Dermis blood vessel endothelial cell (primary cell): ENCODE measurements around the gene HIPK4. TPM values are rescaled to one million over a fixed set of nuclear protein-coding genes. Genes with fewer than 3 reads are reported as not detected.
"Not testable (repeated sequence)": the region's sequence is repeated elsewhere in the genome, so short reads cannot be mapped to it uniquely, and the experiment has no call there.

Source experiments
- DNase-seq: peaks from one replicate; pipeline ENCODE4 v3.0.0; 2010
- total RNA-seq: library from RNA; depleted of rRNA; stranded (reverse); fragments of >200 nt; gene quantifications from 2 replicates; pipeline ENCODE4 v1.2.3, GENCODE V29; 2014

HIPK4 gene
- total RNA-seq, 1 donor from 2014 or later = under 0.01 TPM

DNA sequence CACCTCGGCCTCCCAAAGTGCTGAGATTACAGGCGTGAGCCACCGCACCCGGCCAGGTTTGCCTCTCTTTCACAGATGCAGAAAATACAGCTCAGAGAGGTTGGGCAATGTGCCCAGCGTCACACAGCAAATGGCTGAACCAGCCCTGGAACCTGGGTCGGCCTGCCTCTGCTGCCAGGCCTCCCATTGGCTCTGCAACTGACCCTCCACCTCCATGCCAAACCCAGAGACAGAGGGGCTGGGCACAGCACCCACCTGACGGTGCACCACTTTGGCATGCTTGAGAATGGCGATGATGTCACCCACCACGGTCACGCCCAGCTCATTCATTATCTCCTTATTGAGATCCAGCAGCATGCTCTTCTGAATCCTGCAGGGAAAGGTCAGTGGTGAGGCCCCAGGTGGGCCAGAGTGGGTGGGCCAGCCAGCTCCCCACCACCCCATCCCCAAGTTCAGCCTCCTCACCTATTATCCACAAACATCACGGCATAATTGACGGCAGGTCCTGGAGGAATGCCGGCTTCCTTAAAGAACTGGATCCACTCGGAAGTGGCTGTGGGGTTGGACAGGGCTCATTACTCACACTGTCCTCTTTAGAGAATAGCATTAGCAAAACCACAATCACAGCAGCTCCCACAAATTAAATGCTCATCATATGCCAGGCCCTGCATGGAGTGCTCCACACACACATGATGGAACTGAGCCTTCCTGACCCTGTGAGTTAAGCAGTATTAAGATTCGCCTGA, 54.0 kb downstream of the HIPK4 start:
- no peak for DNase-seq

DNA sequence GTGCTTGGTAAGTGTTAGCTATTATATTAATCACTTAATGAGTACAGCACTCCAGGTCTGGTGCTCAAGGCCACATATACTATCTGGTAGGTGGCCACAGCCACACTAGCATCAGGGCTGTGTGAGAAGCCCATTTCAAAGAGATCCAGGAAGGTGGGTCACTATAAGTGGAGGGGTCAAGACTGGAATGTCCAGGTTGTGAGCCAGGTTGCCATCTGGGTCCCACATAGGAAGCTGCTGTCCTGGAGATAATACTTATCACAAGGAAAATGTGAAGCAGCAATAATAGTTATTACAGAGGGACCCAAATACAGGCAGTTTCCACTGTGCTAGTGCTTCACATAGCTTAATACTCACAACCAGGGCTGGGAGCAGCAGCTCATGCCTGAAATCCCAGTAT, 54.9 kb downstream of the HIPK4 start:
- DNase-seq = peak; percentile 60

DNA sequence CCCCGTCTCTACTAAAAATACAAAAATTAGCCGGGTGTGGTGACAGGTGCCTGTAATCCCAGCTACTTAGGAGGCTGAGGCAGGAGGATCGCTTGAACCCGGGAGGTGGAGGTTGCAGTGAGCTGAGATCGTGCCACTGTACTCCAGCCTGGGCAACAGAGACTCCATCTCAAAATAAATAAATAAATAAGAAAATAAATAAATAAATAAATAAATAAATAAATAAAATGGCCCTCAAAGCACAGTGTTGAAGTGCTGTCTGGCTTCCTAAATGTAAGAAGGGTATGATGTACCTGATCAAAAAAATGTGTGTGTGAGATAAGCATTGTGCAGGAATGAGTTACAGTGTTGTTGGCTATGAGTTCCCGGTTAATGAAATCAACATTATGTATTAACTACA, 56.9 kb downstream of the HIPK4 start:
- DNase-seq = not testable (repeated sequence)

DNA sequence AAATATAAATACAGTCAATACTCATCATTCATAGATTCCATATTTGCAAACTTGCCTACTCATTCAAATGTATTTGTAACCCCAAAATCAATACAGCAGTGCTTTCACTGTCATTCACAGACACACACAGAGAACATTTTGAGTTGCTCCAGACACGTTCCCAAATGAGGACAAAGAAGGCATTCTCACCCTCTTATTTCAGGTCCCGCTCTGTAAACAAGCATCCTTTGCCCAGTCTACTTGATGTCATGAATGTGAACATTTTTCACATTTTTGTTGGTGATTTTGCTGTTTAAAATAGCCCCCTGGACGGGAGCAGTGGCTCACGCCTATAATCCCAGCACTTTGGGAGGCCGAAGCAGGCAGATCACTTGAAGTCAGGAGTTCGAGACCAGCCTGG, 57.3 kb downstream of the HIPK4 start:
- DNase-seq = no peak

DNA sequence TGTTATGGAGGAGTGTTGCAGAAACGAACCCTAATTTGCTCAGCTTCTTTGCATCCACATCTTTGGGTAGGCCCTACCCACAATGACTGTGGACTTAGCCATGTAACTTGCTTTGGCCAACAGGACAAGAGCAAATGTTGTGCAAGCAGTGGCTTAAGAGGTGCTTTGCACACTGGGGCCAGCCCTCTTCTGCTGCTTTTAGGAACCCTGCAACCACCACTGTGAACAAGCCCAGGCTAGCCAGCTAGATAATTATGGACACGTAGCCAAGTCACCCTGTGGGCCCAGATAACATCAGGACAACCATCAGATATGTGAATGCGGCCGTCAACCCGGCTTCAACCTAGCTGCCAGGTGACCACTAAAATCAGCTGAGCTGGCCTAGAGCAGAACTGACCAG, 58.9 kb downstream of the HIPK4 start:
- DNase-seq = no peak

Other genes starting within 250 kb of the HIPK4 start
- gene MAP3K10, start 198.8 kb downstream of the HIPK4 start, total RNA-seq = 6.5 and 8.8 TPM in 2 replicates
- not detected in 2 replicates for gene TTC9B, start 171.8 kb downstream of the HIPK4 start, total RNA-seq
- 0.09 and 0.34 TPM in 2 replicates for gene CCNP, start 163.5 kb downstream of the HIPK4 start, total RNA-seq
- gene AKT2, start 104.8 kb downstream of the HIPK4 start, total RNA-seq = 37.3 and 45.8 TPM in 2 replicates
- gene C19orf47, start 41.8 kb downstream of the HIPK4 start, total RNA-seq = 5.3 and 9.2 TPM in 2 replicates
- 173 and 228 TPM in 2 replicates for gene PLD3, start 41.5 kb downstream of the HIPK4 start, total RNA-seq
- 1.7 and 2.1 TPM in 2 replicates for gene PRX, start 23.2 kb upstream of the HIPK4 start, total RNA-seq
- gene SERTAD1, start 35.8 kb upstream of the HIPK4 start, total RNA-seq = 18.8 and 38.1 TPM in 2 replicates
- 14.9 and 25.9 TPM in 2 replicates for gene SERTAD3, start 54.2 kb upstream of the HIPK4 start, total RNA-seq
- 43.0 and 58.7 TPM in 2 replicates for gene BLVRB, start 75.6 kb upstream of the HIPK4 start, total RNA-seq
- gene SPTBN4, start 76.8 kb upstream of the HIPK4 start, total RNA-seq = 0.05 and 0.17 TPM in 2 replicates
- gene SHKBP1, start 186.7 kb upstream of the HIPK4 start, total RNA-seq = 27.7 and 67.0 TPM in 2 replicates
- 16.8 and 25.2 TPM in 2 replicates for gene LTBP4, start 211.2 kb upstream of the HIPK4 start, total RNA-seq